HepG2 (cell line): Measurements from ENCODE around the gene PPP1R12B. TPM values are rescaled to one million over a fixed set of nuclear protein-coding genes. Genes with fewer than 3 reads are reported as not detected.

Experiments
- ATAC-seq: fragments of 200-7000 bp; cut with Tn5 transposase; 3 replicates; pipeline ENCODE4 v1.9.1; 2020; ENCODE audit warnings: mild to moderate bottlenecking, moderate library complexity
- BruUV-seq: library from RNA; stranded (reverse); fragments of 400-500 nt; replicated peaks from 2 replicates; lab custom pipeline; 2021; lab: Mats Ljungman, UMichigan
- CTCF ChIA-PET: fragments of 300-600 bp; formaldehyde crosslinking; extraction: SDS; loops from one replicate; lab custom pipeline; 2021; ENCODE audit warnings: low total read pairs, inconsistent platforms, low intra/inter-chr PET ratio; lab: Yijun Ruan, JAX
- POLR2A ChIA-PET: fragments of 350-600 bp; sonication (Branson Sonifier 250); formaldehyde crosslinking; loops from one replicate; lab custom pipeline; 2020; ENCODE audit warnings: antibody characterized with exemption, inconsistent platforms; lab: Yijun Ruan, JAX
- DNase-seq: peaks from one replicate; pipeline ENCODE4 v3.0.0-alpha.2; 2015; ENCODE audit warnings: low spot score
- FAIRE-seq: peaks from 3 replicates; lab custom pipeline; 2011; peaks lifted over from hg19 to GRCh38; lab: Jason Lieb, UNC
- H2AFZ ChIP-seq: one replicate; pipeline ENCODE4 v1.6.1; 2011; ENCODE audit warnings: low read length, inconsistent platforms
- H3K27ac ChIP-seq: fragments of 300-600 bp; 3 replicates; pipeline ENCODE4 v1.8.0; 2011; ENCODE audit warnings: mixed run types, mild to moderate bottlenecking, mixed read lengths, low read length, inconsistent platforms; ENCODE audit not compliant: insufficient read depth; ENCODE audit errors: extremely low read length
- H3K27me3 ChIP-seq, 2 experiments: fragments of 200-600 bp in 1 of 2; 2 replicates in 1 of 2; 3 replicates in 1 of 2; pipeline versions ENCODE4 v1.6.0 to v1.8.0; 2011; ENCODE audit warnings: low read length in 2 of 2, mild to moderate bottlenecking in 2 of 2, moderate library complexity in 2 of 2, inconsistent platforms in 1 of 2; ENCODE audit not compliant: insufficient read depth in 2 of 2, control insufficient read depth in 1 of 2
- H3K36me3 ChIP-seq, 2 experiments: fragments of 200-600 bp in 1 of 2; replicated peaks in 1 of 2; 2 replicates in 1 of 2; 3 replicates in 1 of 2; pipeline versions ENCODE4 v1.5.1 to v1.8.0; 2011; ENCODE audit warnings: low read length in 2 of 2, inconsistent platforms in 1 of 2; ENCODE audit not compliant: insufficient read depth in 2 of 2, control insufficient read depth in 1 of 2
- H3K4me1 ChIP-seq: 2 replicates; pipeline ENCODE4 v1.5.1; 2012; ENCODE audit warnings: low read length, inconsistent platforms; ENCODE audit not compliant: insufficient read depth
- H3K4me2 ChIP-seq: 2 replicates; pipeline ENCODE4 v1.6.0; 2011; ENCODE audit warnings: low read depth, low read length, inconsistent platforms
- H3K4me3 ChIP-seq, 3 experiments: fragments of 200-600 bp in 1 of 3; sonication (generic), shearing (Covaris generic) in 1 of 3; replicated peaks in 1 of 3; 2 replicates each; pipeline ENCODE4 v1.5.1; 2011 to 2016; ENCODE audit warnings: low read length in 3 of 3, inconsistent platforms in 2 of 3, low read depth in 2 of 3, mild to moderate bottlenecking in 2 of 3, control low read depth in 1 of 3, mixed read lengths in 1 of 3; ENCODE audit not compliant: insufficient read depth in 1 of 3
- H3K79me2 ChIP-seq: one replicate; pipeline ENCODE4 v1.6.1; 2011; ENCODE audit warnings: low read length, inconsistent platforms; ENCODE audit not compliant: insufficient read depth
- H3K9ac ChIP-seq: 2 replicates; pipeline ENCODE4 v1.6.0; 2011; ENCODE audit warnings: mild to moderate bottlenecking, low read depth, low read length, inconsistent platforms; ENCODE audit not compliant: insufficient read depth
- H3K9me3 ChIP-seq: 2 replicates; pipeline ENCODE4 v1.5.1; 2012; ENCODE audit warnings: mild to moderate bottlenecking, low read length
- H4K20me1 ChIP-seq: 2 replicates; pipeline ENCODE4 v1.6.0; 2011; ENCODE audit warnings: inconsistent platforms, mild to moderate bottlenecking, low read length, moderate library complexity; ENCODE audit not compliant: insufficient read depth
- GATAD2A ChIP-seq: IDR thresholded peaks from 2 replicates; pipeline ENCODE4 v1.6.1; 2016
- JARID2 ChIP-seq: sonication (generic); formaldehyde crosslinking; IDR thresholded peaks from 2 replicates; pipeline ENCODE4 v1.8.1; 2023; ENCODE audit warnings: missing genetic modification reagents, inconsistent platforms; ENCODE audit not compliant: insufficient replicate concordance
- PHF5A ChIP-seq: IDR thresholded peaks from one replicate; pipeline ENCODE4 v1.6.1; 2018; ENCODE audit warnings: low read depth, missing genetic modification reagents; ENCODE audit not compliant: unreplicated experiment
- RFXANK ChIP-seq: IDR thresholded peaks from 2 replicates; pipeline ENCODE4 v1.6.1; 2016
- SAFB2 ChIP-seq: sonication (generic); formaldehyde crosslinking; IDR thresholded peaks from 2 replicates; pipeline ENCODE4 v1.5.1; 2020; ENCODE audit warnings: missing genetic modification reagents, low read depth, mild to moderate bottlenecking, borderline replicate concordance
- SKI ChIP-seq: fragments of 450-650 bp; IDR thresholded peaks from one replicate; pipeline ENCODE4 v1.6.1; 2018; ENCODE audit warnings: mild to moderate bottlenecking; ENCODE audit not compliant: partially characterized antibody
- SMYD3 ChIP-seq: sonication (generic); formaldehyde crosslinking; IDR thresholded peaks from 2 replicates; pipeline ENCODE4 v1.8.1; 2023; ENCODE audit warnings: mild to moderate bottlenecking, missing genetic modification reagents
- SNAI1 ChIP-seq: sonication (generic); formaldehyde crosslinking; IDR thresholded peaks from 2 replicates; pipeline ENCODE4 v1.5.0; 2020; ENCODE audit warnings: mild to moderate bottlenecking, missing genetic modification reagents, borderline replicate concordance
- SRSF1 ChIP-seq: fragments of 200-400 bp; formaldehyde crosslinking; optimal IDR thresholded peaks from 2 replicates; pipeline ENCODE3; 2017; ENCODE audit warnings: mild to moderate bottlenecking, low read depth, low read length, moderate library complexity
- ZBTB1 ChIP-seq: sonication (generic); formaldehyde crosslinking; IDR thresholded peaks from 2 replicates; pipeline ENCODE4 v1.4.0; 2020; ENCODE audit warnings: missing genetic modification reagents, borderline replicate concordance
- ZNF124 ChIP-seq: sonication (generic); formaldehyde crosslinking; IDR thresholded peaks from 2 replicates; pipeline ENCODE4 v1.4.0; 2020; ENCODE audit warnings: missing genetic modification reagents
- ZNF251 ChIP-seq: sonication (generic); formaldehyde crosslinking; IDR thresholded peaks from 2 replicates; pipeline ENCODE4 v1.9.0; 2021; ENCODE audit warnings: mild to moderate bottlenecking, missing genetic modification reagents
- ZNF563 ChIP-seq: sonication (generic); formaldehyde crosslinking; IDR thresholded peaks from 2 replicates; pipeline ENCODE4 v1.8.0; 2022; ENCODE audit warnings: mild to moderate bottlenecking, moderate library complexity, missing genetic modification reagents
- ZNF879 ChIP-seq: sonication (generic); formaldehyde crosslinking; IDR thresholded peaks from 2 replicates; pipeline ENCODE4 v1.8.1; 2023; ENCODE audit warnings: missing genetic modification reagents
- ZSCAN21 ChIP-seq: sonication (generic); formaldehyde crosslinking; IDR thresholded peaks from 2 replicates; pipeline ENCODE4 v1.8.0; 2022; ENCODE audit warnings: mild to moderate bottlenecking, missing genetic modification reagents, moderate library complexity, borderline replicate concordance
- WGBS: methylation state at CpG from one replicate; pipeline ENCODE4 v1.1.6; 2017; ENCODE audit warnings: low lambda C conversion rate; 5-methylcytosine and 5-hydroxymethylcytosine counted together
- in situ Hi-C: cut with HindIII; loops from 2 replicates; pipeline ENCODE4 v1.10.0; 2017; ENCODE audit warnings: low pct_unique_long_range_greater_than_20kb; ENCODE audit not compliant: extremely low pct_ligation_motif_present
- intact Hi-C: fragments of 100-400 bp; cut with micrococcal nuclease; formaldehyde crosslinking; loops from one replicate; pipeline ENCODE4 v1.10.0; 2022; ENCODE audit not compliant: unreplicated experiment
- polyA plus RNA-seq, 8 experiments: library from polyadenylated mRNA; depleted of rRNA in 3 of 8; stranded (reverse) in 7 of 8; unstranded in 1 of 8; fragments of >200 nt; fragmentation: Illumina TruSeq in 4 of 8; extraction: Trizol in 4 of 8; gene quantifications; 2 replicates each; pipeline versions ENCODE4 v1.2.1 to v1.2.3, GENCODE V29; 2011 to 2016; ENCODE audit warnings: low read depth in 4 of 8, missing spikeins in 1 of 8, mixed read lengths in 1 of 8; ENCODE audit not compliant: insufficient read depth in 1 of 8
- total RNA-seq, 5 experiments: library from RNA; depleted of rRNA; stranded (reverse); fragments of >200 nt; fragmentation: Illumina TruSeq; extraction: Trizol; gene quantifications; 2 replicates each; pipeline ENCODE4 v1.2.3, GENCODE V29; 2016; ENCODE audit warnings: low read depth in 1 of 5
- TF ChIP-seq, protein P1 (sequence below): sonication (generic); formaldehyde crosslinking; IDR thresholded peaks from 2 replicates; pipeline ENCODE4 v1.5.0; 2020; ENCODE audit warnings: mild to moderate bottlenecking, missing genetic modification reagents, borderline replicate concordance
- TF ChIP-seq, protein P2 (sequence below): sonication (generic); formaldehyde crosslinking; IDR thresholded peaks from 2 replicates; pipeline ENCODE4 v1.4.0; 2020; ENCODE audit warnings: mild to moderate bottlenecking, missing genetic modification reagents
- TF ChIP-seq, protein P3 (sequence below): IDR thresholded peaks from 2 replicates; pipeline ENCODE4 v1.6.1; 2016; ENCODE audit warnings: low read depth, control low read depth
- TF ChIP-seq, protein P4 (sequence below): sonication (generic); formaldehyde crosslinking; IDR thresholded peaks from 2 replicates; pipeline ENCODE4 v1.8.0; 2022; ENCODE audit warnings: missing genetic modification reagents, mild to moderate bottlenecking, moderate library complexity, borderline replicate concordance

PPP1R12B gene
- total and polyA plus RNA-seq, 2 of the 13 experiments (the other 11 are each of a cell fraction or from before 2014, with no cell fraction given), result 12.0 to 13.6 TPM

DNA sequence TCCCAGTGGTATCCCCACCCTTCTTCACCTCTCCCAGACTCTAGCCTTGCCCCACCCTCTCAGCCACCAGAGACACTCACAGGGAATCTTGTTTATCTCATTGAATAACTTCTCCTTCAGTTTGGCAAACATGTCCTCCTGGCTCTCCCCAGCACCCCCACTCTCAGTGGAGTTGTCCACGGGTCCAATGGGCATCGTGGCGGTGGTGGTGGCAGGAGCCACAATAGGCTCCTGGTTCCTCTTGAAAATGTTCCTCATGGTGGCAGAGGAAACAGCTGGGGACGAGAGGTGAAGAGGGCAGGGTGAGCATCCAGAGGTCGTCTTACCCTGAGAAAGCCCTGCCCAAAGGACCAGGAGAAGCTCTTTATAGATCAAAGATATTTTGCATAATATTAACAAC is 257.0 kb downstream of the PPP1R12B start:
- Histone ChIP-seq H3K27ac (no peak overlapping the region), H3K4me1 (no peaks in the 10 kb centered on the region), H3K36me3 (no peaks in the 10 kb centered on the region)
- DNase-seq (no peak), FAIRE-seq (no peak), ATAC-seq (no peak)
- in situ Hi-C loops, result no loop called here
- TF ChIP-seq, protein P1, sequence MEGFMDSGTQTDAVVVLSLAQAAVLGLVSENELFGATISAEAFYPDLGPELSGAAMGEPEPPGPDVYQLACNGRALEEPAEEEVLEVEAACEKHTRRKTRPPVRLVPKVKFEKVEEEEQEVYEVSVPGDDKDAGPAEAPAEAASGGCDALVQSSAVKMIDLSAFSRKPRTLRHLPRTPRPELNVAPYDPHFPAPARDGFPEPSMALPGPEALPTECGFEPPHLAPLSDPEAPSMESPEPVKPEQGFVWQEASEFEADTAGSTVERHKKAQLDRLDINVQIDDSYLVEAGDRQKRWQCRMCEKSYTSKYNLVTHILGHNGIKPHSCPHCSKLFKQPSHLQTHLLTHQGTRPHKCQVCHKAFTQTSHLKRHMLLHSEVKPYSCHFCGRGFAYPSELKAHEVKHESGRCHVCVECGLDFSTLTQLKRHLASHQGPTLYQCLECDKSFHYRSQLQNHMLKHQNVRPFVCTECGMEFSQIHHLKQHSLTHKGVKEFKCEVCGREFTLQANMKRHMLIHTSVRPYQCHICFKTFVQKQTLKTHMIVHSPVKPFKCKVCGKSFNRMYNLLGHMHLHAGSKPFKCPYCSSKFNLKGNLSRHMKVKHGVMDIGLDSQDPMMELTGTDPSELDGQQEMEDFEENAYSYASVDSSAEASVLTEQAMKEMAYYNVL (CRISPR knock-in tag), result no peak
- no peak for TF ChIP-seq PHF5A (CRISPR knock-in tag)
- TF ChIP-seq ZNF879 (CRISPR knock-in tag), result no peak
- TF ChIP-seq, protein P2, sequence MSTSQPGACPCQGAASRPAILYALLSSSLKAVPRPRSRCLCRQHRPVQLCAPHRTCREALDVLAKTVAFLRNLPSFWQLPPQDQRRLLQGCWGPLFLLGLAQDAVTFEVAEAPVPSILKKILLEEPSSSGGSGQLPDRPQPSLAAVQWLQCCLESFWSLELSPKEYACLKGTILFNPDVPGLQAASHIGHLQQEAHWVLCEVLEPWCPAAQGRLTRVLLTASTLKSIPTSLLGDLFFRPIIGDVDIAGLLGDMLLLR (CRISPR knock-in tag), result no peak
- no peak for TF ChIP-seq SKI
- TF ChIP-seq, protein P3, sequence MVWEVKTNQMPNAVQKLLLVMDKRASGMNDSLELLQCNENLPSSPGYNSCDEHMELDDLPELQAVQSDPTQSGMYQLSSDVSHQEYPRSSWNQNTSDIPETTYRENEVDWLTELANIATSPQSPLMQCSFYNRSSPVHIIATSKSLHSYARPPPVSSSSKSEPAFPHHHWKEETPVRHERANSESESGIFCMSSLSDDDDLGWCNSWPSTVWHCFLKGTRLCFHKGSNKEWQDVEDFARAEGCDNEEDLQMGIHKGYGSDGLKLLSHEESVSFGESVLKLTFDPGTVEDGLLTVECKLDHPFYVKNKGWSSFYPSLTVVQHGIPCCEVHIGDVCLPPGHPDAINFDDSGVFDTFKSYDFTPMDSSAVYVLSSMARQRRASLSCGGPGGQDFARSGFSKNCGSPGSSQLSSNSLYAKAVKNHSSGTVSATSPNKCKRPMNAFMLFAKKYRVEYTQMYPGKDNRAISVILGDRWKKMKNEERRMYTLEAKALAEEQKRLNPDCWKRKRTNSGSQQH (CRISPR knock-in tag), result no peak
- TF ChIP-seq ZNF124 (CRISPR knock-in tag), result no peak
- TF ChIP-seq JARID2 (CRISPR knock-in tag), result no peak
- TF ChIP-seq SAFB2 (CRISPR knock-in tag), result no peak
- no peak for TF ChIP-seq ZNF251
- no peak for TF ChIP-seq GATAD2A (CRISPR knock-in tag)
- TF ChIP-seq, protein P4, sequence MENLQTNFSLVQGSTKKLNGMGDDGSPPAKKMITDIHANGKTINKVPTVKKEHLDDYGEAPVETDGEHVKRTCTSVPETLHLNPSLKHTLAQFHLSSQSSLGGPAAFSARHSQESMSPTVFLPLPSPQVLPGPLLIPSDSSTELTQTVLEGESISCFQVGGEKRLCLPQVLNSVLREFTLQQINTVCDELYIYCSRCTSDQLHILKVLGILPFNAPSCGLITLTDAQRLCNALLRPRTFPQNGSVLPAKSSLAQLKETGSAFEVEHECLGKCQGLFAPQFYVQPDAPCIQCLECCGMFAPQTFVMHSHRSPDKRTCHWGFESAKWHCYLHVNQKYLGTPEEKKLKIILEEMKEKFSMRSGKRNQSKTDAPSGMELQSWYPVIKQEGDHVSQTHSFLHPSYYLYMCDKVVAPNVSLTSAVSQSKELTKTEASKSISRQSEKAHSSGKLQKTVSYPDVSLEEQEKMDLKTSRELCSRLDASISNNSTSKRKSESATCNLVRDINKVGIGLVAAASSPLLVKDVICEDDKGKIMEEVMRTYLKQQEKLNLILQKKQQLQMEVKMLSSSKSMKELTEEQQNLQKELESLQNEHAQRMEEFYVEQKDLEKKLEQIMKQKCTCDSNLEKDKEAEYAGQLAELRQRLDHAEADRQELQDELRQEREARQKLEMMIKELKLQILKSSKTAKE (CRISPR knock-in tag), result no peak
- TF ChIP-seq ZSCAN21 (CRISPR knock-in tag), result no peak
- no peak for TF ChIP-seq SNAI1 (CRISPR knock-in tag)
- TF ChIP-seq SRSF1, result no peak
- no peak for TF ChIP-seq SMYD3 (CRISPR knock-in tag)
- TF ChIP-seq ZBTB1 (CRISPR knock-in tag), result no peak
- TF ChIP-seq RFXANK (CRISPR knock-in tag), result no peak
- TF ChIP-seq ZNF563 (CRISPR knock-in tag), result no peak
- TF ChIP-seq, all 625 proteins: peak for 0
- Histone ChIP-seq H2AFZ (no peak overlapping the region), H3K9me3 (no peaks in the 10 kb centered on the region), H3K9ac (no peak overlapping the region), H3K4me3 (no peak overlapping the region), H3K79me2 (no peaks in the 10 kb centered on the region), H3K4me2 (no peak overlapping the region), H3K27me3 (no peaks in the 10 kb centered on the region), H4K20me1 (no peaks in the 10 kb centered on the region)
- WGBS, result 78% methylated on average over 5 of the region's 5 CpGs
- BruUV-seq, result no TSS peak
- intact Hi-C loops, result no loop called here
- ChIA-PET POLR2A (no interaction called here), CTCF (no interaction called here)
